Neuronal stem cell (in vitro differentiated cells): ENCODE data around the gene ARHGEF7.

ENCODE experiments used
- DNase-seq: peaks from one replicate; pipeline ENCODE4 v3.0.0-alpha.2; 2013; ENCODE audit warnings: low spot score
- H2AFZ ChIP-seq: one replicate; pipeline ENCODE4 v1.6.1; 2013; ENCODE audit warnings: mild to moderate bottlenecking, low read length, inconsistent platforms
- H2AK5ac ChIP-seq: 2 replicates; pipeline ENCODE4 v1.6.1; 2013; ENCODE audit warnings: low read depth, mild to moderate bottlenecking, inconsistent platforms, low read length, moderate library complexity, mixed read lengths
- H2BK120ac ChIP-seq: 2 replicates; pipeline ENCODE4 v1.6.1; 2013; ENCODE audit warnings: low read depth, mild to moderate bottlenecking, inconsistent platforms, low read length, moderate library complexity, mixed read lengths
- H2BK12ac ChIP-seq: one replicate; pipeline ENCODE4 v1.6.1; 2013; ENCODE audit warnings: low read length, inconsistent platforms
- H2BK15ac ChIP-seq: 2 replicates; pipeline ENCODE4 v1.6.1; 2013; ENCODE audit warnings: mild to moderate bottlenecking, low read length, inconsistent platforms, mixed read lengths
- H2BK5ac ChIP-seq: one replicate; pipeline ENCODE4 v1.6.1; 2013; ENCODE audit warnings: inconsistent platforms, mild to moderate bottlenecking, low read length, moderate library complexity
- H3K14ac ChIP-seq: one replicate; pipeline ENCODE4 v1.6.1; 2013; ENCODE audit warnings: low read length, inconsistent platforms
- H3K18ac ChIP-seq: 2 replicates; pipeline ENCODE4 v1.6.1; 2013; ENCODE audit warnings: low read length, inconsistent platforms
- H3K23ac ChIP-seq: 2 replicates; pipeline ENCODE4 v1.6.1; 2013; ENCODE audit warnings: low read depth, mild to moderate bottlenecking, mixed read lengths, low read length, inconsistent platforms; ENCODE audit not compliant: poor library complexity
- H3K27ac ChIP-seq: replicated peaks from 3 replicates; pipeline ENCODE4 v1.5.1; 2013; ENCODE audit warnings: low read length, inconsistent platforms
- H3K27me3 ChIP-seq, 3 experiments: 2 replicates each; pipeline ENCODE4 v1.6.1; 2013; ENCODE audit warnings: low read length in 3 of 3, mild to moderate bottlenecking in 2 of 3, inconsistent platforms in 1 of 3, low read depth in 1 of 3, mixed read lengths in 1 of 3, moderate library complexity in 1 of 3; ENCODE audit not compliant: control insufficient read depth in 3 of 3, insufficient read depth in 3 of 3
- H3K36me3 ChIP-seq, 2 donors: replicated peaks in 1 of 2; 2 replicates each; pipeline ENCODE4 v1.6.1; 2013; ENCODE audit warnings: low read length in 2 of 2; ENCODE audit not compliant: control insufficient read depth in 2 of 2, insufficient read depth in 2 of 2
- H3K4ac ChIP-seq: 2 replicates; pipeline ENCODE4 v1.6.1; 2013; ENCODE audit warnings: inconsistent platforms, mild to moderate bottlenecking, low read length, moderate library complexity
- H3K4me1 ChIP-seq, 2 donors: 1 replicate in 1 of 2; 2 replicates in 1 of 2; pipeline ENCODE4 v1.6.1; 2013; ENCODE audit warnings: low read length in 2 of 2, low read depth in 1 of 2; ENCODE audit not compliant: control insufficient read depth in 2 of 2, insufficient read depth in 1 of 2
- H3K4me2 ChIP-seq: one replicate; pipeline ENCODE4 v1.6.1; 2013; ENCODE audit warnings: mild to moderate bottlenecking, low read length, inconsistent platforms; ENCODE audit not compliant: insufficient read depth, poor library complexity, severe bottlenecking
- H3K4me3 ChIP-seq, 2 donors: 2 replicates each; pipeline ENCODE4 v1.5.1; 2013; ENCODE audit warnings: low read length in 2 of 2, mild to moderate bottlenecking in 2 of 2, inconsistent platforms in 1 of 2, moderate library complexity in 1 of 2
- H3K79me1 ChIP-seq: one replicate; pipeline ENCODE4 v1.6.1; 2013; ENCODE audit warnings: low read depth, mild to moderate bottlenecking, inconsistent platforms, low read length, moderate library complexity
- H3K9ac ChIP-seq: one replicate; pipeline ENCODE4 v1.6.1; 2013; ENCODE audit warnings: mild to moderate bottlenecking, low read depth, low read length, inconsistent platforms; ENCODE audit not compliant: poor library complexity
- H3K9me3 ChIP-seq, 2 donors: replicated peaks in 1 of 2; 2 replicates each; pipeline versions ENCODE3 to v1.6.1; 2013; ENCODE audit warnings: low read length in 2 of 2, mild to moderate bottlenecking in 2 of 2, inconsistent platforms in 1 of 2, low read depth in 1 of 2, mixed read lengths in 1 of 2, moderate library complexity in 1 of 2; ENCODE audit not compliant: control insufficient read depth in 2 of 2, insufficient read depth in 1 of 2
- H4K8ac ChIP-seq: one replicate; pipeline ENCODE4 v1.6.1; 2013; ENCODE audit warnings: low read depth, mild to moderate bottlenecking, inconsistent platforms, low read length, moderate library complexity
- H4K91ac ChIP-seq: one replicate; pipeline ENCODE4 v1.6.1; 2013; ENCODE audit warnings: low read length, low read depth, mild to moderate bottlenecking, inconsistent platforms; ENCODE audit not compliant: poor library complexity
- WGBS, 2 donors: extraction: QIAGEN DNeasy Blood & Tissue Kit; methylation state at CpG; one replicate each; pipeline ENCODE4 v1.1.7; 2013; ENCODE audit warnings: missing lambda C conversion rate in 2 of 2, mixed read lengths in 1 of 2; ENCODE audit not compliant: insufficient read length in 2 of 2, insufficient replicate concordance in 1 of 2; ENCODE audit errors: extremely low coverage in 2 of 2; 5-methylcytosine and 5-hydroxymethylcytosine counted together

Gene ARHGEF7

DNA sequence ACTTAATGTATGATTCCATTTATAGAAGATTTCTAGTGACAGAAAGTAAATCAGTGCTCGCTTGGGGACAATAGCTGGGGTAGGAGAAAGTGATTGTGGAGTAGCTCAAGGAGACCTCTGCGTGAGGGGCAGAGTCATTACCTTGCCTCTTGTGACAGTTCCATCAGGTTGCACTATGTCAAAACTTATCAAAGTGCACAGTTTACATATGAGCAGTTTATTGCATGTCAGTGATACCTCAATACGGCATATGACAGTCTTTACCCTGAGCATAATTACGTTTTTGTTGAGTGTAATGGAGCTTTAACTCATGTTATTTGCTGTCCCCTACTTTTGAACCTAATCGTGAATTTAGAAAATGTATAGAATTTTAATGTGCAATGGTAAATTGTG lies 15.0 kb downstream of the ARHGEF7 start:
- no peak for DNase-seq
- no peaks in the 10 kb centered on the region for H3K4me1 ChIP-seq
- no peak overlapping the region for H2AFZ ChIP-seq
- no peak overlapping the region for H3K23ac ChIP-seq
- H3K18ac ChIP-seq: no peak overlapping the region
- H3K9me3 ChIP-seq: no peaks in the 10 kb centered on the region
- no CpG with 5 or more reads among the region's 5 CpGs for WGBS, 2 donors
- no peak overlapping the region for H3K4me2 ChIP-seq
- peaks cover 0 to 6% of the 10 kb centered on the region in 2 donors for H3K36me3 ChIP-seq
- no peak overlapping the region for H4K91ac ChIP-seq
- no peak overlapping the region for H3K4me3 ChIP-seq
- no peak overlapping the region for H3K9ac ChIP-seq
- no peak overlapping the region for H2BK5ac ChIP-seq
- no peak overlapping the region for H2BK12ac ChIP-seq
- no peaks in the 10 kb centered on the region for H3K27me3 ChIP-seq
- no peak overlapping the region for H4K8ac ChIP-seq
- peaks cover 2% of the 10 kb centered on the region for H3K79me1 ChIP-seq
- H3K27ac ChIP-seq: no peak overlapping the region
- no peak overlapping the region for H2BK120ac ChIP-seq
- H2BK15ac ChIP-seq: no peak overlapping the region
- H2AK5ac ChIP-seq: no peak overlapping the region
- H3K14ac ChIP-seq: no peak overlapping the region
- no peak overlapping the region for H3K4ac ChIP-seq

- no peaks in the 10 kb centered on the region for H3K9me3 ChIP-seq
- WGBS, 2 donors: no CpG with 5 or more reads among the region's 10 CpGs
Observed at GRCh38 chr13:111131048-111131447, 15.9 kb downstream of the ARHGEF7 start.

DNA sequence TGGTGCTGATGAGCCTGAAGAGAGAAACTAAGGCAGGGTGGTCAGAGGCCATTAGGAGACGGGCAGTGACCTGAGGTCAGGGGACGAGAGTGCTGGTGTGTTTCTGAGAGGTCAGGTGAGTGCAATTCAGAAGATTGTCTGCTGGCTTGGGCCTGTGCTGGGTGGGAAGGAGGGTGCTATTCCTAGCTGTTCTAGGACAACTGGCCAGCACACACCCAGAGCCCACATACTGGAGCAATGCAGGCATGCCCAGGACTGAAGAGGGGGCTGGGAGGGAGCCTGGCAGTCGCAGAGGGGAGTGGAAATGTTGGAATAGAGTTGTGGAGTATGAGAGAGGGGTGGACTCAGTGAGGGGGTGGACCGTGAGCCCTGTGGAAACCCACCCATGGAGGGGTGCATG lies 16.5 kb downstream of the ARHGEF7 start:
- Histone ChIP-seq H3K9ac (no peak overlapping the region), H3K23ac (no peak overlapping the region), H3K18ac (no peak overlapping the region), H3K4me1 (no peaks in the 10 kb centered on the region), H3K4ac (no peak overlapping the region), H2BK15ac (no peak overlapping the region), H2AK5ac (no peak overlapping the region), H2BK12ac (no peak overlapping the region), H3K4me2 (no peak overlapping the region), H2AFZ (no peak overlapping the region), H3K79me1 (peaks cover 2% of the 10 kb centered on the region), H2BK120ac (peak overlapping the region; percentile 31), H3K4me3 (no peak overlapping the region), H3K36me3 (peaks cover 0 to 6% of the 10 kb centered on the region in 2 donors), H3K27ac (no peak overlapping the region), H3K27me3 (no peaks in the 10 kb centered on the region), H3K14ac (peak overlapping the region; percentile 6), H4K8ac (no peak overlapping the region), H3K9me3 (no peaks in the 10 kb centered on the region), H4K91ac (no peak overlapping the region), H2BK5ac (no peak overlapping the region)
- no CpG with 5 or more reads among the region's 4 CpGs for WGBS, 2 donors
- DNase-seq: no peak

More at GRCh38 chr13:111131048-111131447, 15.9 kb downstream of the ARHGEF7 start:
- H3K79me1 ChIP-seq: peaks cover 2% of the 10 kb centered on the region
- no peaks in the 10 kb centered on the region for H3K27me3 ChIP-seq
- H3K18ac ChIP-seq: no peak overlapping the region
- no peak overlapping the region for H3K9ac ChIP-seq
- H4K8ac ChIP-seq: no peak overlapping the region
- no peak overlapping the region for H4K91ac ChIP-seq
- H2AK5ac ChIP-seq: no peak overlapping the region
- no peak overlapping the region for H2BK15ac ChIP-seq
- no peaks in the 10 kb centered on the region for H3K4me1 ChIP-seq
- H3K4me2 ChIP-seq: no peak overlapping the region
- H3K4ac ChIP-seq: no peak overlapping the region
- H3K23ac ChIP-seq: no peak overlapping the region
- H2AFZ ChIP-seq: no peak overlapping the region
- no peak overlapping the region for H3K27ac ChIP-seq
- H2BK120ac ChIP-seq: no peak overlapping the region
- peaks cover 0 to 6% of the 10 kb centered on the region in 2 donors for H3K36me3 ChIP-seq
- no peak for DNase-seq
- peak overlapping the region; percentile 5 for H2BK5ac ChIP-seq
- H3K4me3 ChIP-seq: no peak overlapping the region
- no peak overlapping the region for H2BK12ac ChIP-seq
- H3K14ac ChIP-seq: no peak overlapping the region

- Histone ChIP-seq H3K14ac (no peak overlapping the region), H3K9me3 (no peaks in the 10 kb centered on the region), H3K23ac (no peak overlapping the region), H3K27ac (no peak overlapping the region), H2AK5ac (no peak overlapping the region), H3K79me1 (peaks cover 2% of the 10 kb centered on the region), H2BK120ac (no peak overlapping the region), H4K91ac (no peak overlapping the region), H2BK15ac (no peak overlapping the region), H3K9ac (no peak overlapping the region), H3K4ac (no peak overlapping the region), H2BK5ac (no peak overlapping the region), H3K18ac (no peak overlapping the region), H2AFZ (no peak overlapping the region), H4K8ac (no peak overlapping the region), H3K4me3 (no peak overlapping the region), H2BK12ac (no peak overlapping the region), H3K36me3 (peaks cover 0 to 6% of the 10 kb centered on the region in 2 donors), H3K4me2 (no peak overlapping the region), H3K27me3 (no peaks in the 10 kb centered on the region), H3K4me1 (no peaks in the 10 kb centered on the region)
- DNase-seq: no peak
- WGBS, 2 donors: no CpG with 5 or more reads among the region's 7 CpGs
Observed at GRCh38 chr13:111132948-111133347, 17.8 kb downstream of the ARHGEF7 start.
